Esophagus squamous epithelium (tissue), 5 donors: Measurements from ENCODE around the gene STAG3. TPM values are rescaled to one million over a fixed set of nuclear protein-coding genes. Genes with fewer than 3 reads are reported as not detected.

ENCODE experiments used
- DNase-seq: peaks from one replicate; lab custom pipeline; 2025; lab: John Stamatoyannopoulos, UW
- H3K27ac ChIP-seq, 4 donors: fragments of 200-600 bp; sonication (generic); one replicate each; pipeline ENCODE4 v1.5.1; 2016 to 2019; ENCODE audit warnings: mild to moderate bottlenecking in 1 of 4
- H3K27me3 ChIP-seq, 4 donors: fragments of 200-600 bp; sonication (generic); 1 replicate in 3 of 4; 2 replicates in 1 of 4; pipeline versions ENCODE4 v1.5.1 to v1.6.0; 2017 to 2021; ENCODE audit warnings: antibody characterized with exemption in 1 of 4
- H3K36me3 ChIP-seq, 3 donors: fragments of 200-600 bp; sonication (generic); one replicate each; pipeline ENCODE4 v1.5.1; 2016 to 2019
- H3K4me1 ChIP-seq, 3 donors: fragments of 200-600 bp; sonication (generic); one replicate each; pipeline ENCODE4 v1.5.1; 2017 to 2019
- H3K4me3 ChIP-seq, 4 donors: fragments of 200-600 bp; sonication (generic); 1 replicate in 3 of 4; 2 replicates in 1 of 4; pipeline ENCODE4 v1.5.1; 2016 to 2019; ENCODE audit warnings: mild to moderate bottlenecking in 2 of 4, moderate library complexity in 1 of 4
- H3K9me3 ChIP-seq, 3 donors: fragments of 200-600 bp; sonication (generic); one replicate each; pipeline ENCODE4 v1.5.1; 2016 to 2019
- POLR2A ChIP-seq, 4 donors: fragments of 450-650 bp; IDR thresholded peaks; one replicate each; pipeline ENCODE4 v1.6.1; 2017; ENCODE audit warnings: antibody characterized with exemption in 4 of 4, mild to moderate bottlenecking in 4 of 4, moderate library complexity in 3 of 4
- WGBS, 2 donors: methylation state at CpG; one replicate each; pipeline ENCODE4 v1.1.5; 2018; 5-methylcytosine and 5-hydroxymethylcytosine counted together
- intact Hi-C: fragments of 100-400 bp; cut with DNase I; formaldehyde crosslinking; loops from one replicate; pipeline ENCODE4 v1.15.0; 2022
- total RNA-seq, 4 donors: library from RNA; depleted of rRNA; stranded (reverse); fragments of >200 nt; gene quantifications; one replicate each; pipeline ENCODE4 v1.1.0, GENCODE V29; 2016
- TF ChIP-seq, protein P1 (sequence below), 6 experiments: fragments of 450-650 bp in 4 of 6; fragments of 200-600 bp in 2 of 6; sonication (generic) in 2 of 6; IDR thresholded peaks; one replicate each; pipeline ENCODE4 v1.5.1; 2016 to 2019; ENCODE audit warnings: antibody characterized with exemption in 6 of 6, mild to moderate bottlenecking in 4 of 6, moderate library complexity in 4 of 6
- donor health status: DM: yes; HTN: yes; CAD: no.

Gene STAG3
- total RNA-seq, 4 donors from 2014 or later, result 0.40 to 0.95 TPM; not detected in 2

DNA sequence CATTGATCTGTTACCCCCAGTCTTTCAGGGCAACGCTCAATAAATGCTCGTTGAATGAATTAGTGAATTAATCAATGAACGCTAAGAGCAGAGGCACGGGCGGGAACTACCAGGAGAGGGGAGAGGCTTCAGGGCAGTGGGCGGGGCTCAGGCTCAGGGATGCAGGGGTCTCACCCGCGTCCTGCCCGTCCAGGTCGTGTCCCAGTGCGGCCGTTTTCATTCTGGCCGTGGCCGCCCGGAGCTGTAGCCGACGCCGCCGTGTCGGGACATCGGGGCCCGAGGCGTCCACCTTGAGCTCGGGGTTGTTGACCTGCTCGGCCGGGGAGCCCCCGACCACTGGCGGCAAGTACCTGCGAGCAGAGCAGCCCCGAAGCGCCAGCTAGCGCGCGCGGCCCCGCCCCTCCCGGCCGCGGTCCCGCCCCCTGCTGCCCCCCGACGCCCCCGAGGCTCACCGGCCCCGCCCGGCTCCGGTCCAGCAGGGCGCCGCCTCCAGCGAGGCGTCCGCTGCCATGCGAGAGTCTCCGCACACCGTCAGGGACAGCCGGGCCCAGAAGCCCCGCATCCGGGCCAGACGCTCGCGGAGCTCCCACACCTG is 6.5 kb upstream of the STAG3 start:
- peak overlapping the region; percentile 34 to 72 (median 47) for H3K4me3 ChIP-seq
- intact Hi-C loops, result no loop called here
- peaks cover 25 to 51% (median 27%) of the 10 kb centered on the region in 3 donors for H3K4me1 ChIP-seq
- TF ChIP-seq, protein P1, sequence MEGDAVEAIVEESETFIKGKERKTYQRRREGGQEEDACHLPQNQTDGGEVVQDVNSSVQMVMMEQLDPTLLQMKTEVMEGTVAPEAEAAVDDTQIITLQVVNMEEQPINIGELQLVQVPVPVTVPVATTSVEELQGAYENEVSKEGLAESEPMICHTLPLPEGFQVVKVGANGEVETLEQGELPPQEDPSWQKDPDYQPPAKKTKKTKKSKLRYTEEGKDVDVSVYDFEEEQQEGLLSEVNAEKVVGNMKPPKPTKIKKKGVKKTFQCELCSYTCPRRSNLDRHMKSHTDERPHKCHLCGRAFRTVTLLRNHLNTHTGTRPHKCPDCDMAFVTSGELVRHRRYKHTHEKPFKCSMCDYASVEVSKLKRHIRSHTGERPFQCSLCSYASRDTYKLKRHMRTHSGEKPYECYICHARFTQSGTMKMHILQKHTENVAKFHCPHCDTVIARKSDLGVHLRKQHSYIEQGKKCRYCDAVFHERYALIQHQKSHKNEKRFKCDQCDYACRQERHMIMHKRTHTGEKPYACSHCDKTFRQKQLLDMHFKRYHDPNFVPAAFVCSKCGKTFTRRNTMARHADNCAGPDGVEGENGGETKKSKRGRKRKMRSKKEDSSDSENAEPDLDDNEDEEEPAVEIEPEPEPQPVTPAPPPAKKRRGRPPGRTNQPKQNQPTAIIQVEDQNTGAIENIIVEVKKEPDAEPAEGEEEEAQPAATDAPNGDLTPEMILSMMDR (IDR thresholded peaks at IDR 0.05), result no peak
- no peak for TF ChIP-seq POLR2A (IDR thresholded peaks at IDR 0.05)
- 10 to 71% methylated on average over 1 to 2 of the region's 61 CpGs for WGBS, 2 donors
- peaks cover 0 to 27% (median 0%) of the 10 kb centered on the region in 4 donors for H3K27me3 ChIP-seq
- no peaks in the 10 kb centered on the region for H3K36me3 ChIP-seq
- no peak overlapping the region for H3K27ac ChIP-seq
- no peaks in the 10 kb centered on the region for H3K9me3 ChIP-seq
- DNase-seq, result no peak

DNA sequence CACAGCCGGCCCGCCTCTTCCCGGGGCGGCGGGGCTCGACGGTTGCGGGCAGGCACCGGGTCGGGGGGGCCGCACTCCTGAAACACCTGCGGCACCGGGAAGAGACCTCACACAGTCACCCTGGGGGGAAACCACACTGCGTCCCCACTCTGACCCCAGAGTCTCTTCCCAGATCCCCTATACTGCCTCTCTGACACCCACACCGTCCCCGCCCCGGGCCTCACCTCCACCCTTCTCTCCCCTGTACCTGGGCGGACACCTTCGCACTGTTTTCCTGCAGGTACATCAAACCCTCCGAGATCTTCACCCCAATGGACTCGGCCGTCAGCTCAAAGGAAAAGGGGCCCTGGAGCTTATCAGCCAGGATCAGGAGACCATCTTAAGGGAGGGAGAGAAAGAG is 5.9 kb upstream of the STAG3 start:
- H3K27me3 ChIP-seq, result peaks cover 0 to 27% (median 0%) of the 10 kb centered on the region in 4 donors
- peaks cover 27 to 51% (median 27%) of the 10 kb centered on the region in 3 donors for H3K4me1 ChIP-seq
- no peak for DNase-seq
- H3K36me3 ChIP-seq, result no peaks in the 10 kb centered on the region
- H3K27ac ChIP-seq, result no peak overlapping the region
- H3K4me3 ChIP-seq, result peak overlapping the region; percentile 34 to 72 (median 47)
- intact Hi-C loops, result no loop called here
- WGBS, 2 donors, result 10% methylated on average over 2 of the region's 22 CpGs; no CpG with 5 or more reads in 1 of the 2 donors
- no peaks in the 10 kb centered on the region for H3K9me3 ChIP-seq
- TF ChIP-seq, protein P1 (IDR thresholded peaks at IDR 0.05), result no peak
- no peak for TF ChIP-seq POLR2A (IDR thresholded peaks at IDR 0.05)

DNA sequence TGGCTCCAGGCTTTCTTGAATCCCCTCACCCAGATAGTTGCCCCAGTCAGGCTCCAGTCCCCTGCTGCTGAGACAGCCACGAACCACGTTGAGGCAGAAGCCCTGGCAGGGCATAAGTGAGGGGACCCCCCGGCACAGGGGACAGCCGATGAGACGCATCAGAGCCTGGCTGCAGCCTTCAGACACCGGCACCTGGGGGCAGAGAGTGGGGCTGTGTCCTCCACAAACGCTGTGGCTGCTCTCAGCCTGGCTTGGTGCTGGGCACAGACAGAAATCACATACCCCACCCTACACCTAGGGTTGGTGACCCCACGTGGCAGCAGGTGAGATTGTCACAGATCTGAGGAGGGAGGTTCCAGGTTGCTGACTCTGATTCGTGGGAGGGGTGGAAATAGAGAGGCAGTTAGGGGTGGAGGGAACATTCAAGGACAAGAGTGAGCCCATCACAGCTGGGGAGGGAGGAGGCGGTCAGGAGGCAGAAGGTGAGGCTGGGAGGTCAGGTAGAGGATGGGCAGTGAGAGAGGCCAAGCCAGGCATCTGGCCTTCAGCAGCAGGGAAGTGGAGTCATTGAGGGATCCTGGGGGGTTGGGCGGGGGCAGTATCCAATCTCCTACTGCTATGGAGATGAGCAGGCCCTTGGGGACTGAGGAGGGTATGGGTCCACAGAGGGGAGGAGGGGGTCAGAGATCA is 3.8 kb upstream of the STAG3 start:
- intact Hi-C loops, result no loop called here
- peaks cover 0 to 27% (median 0%) of the 10 kb centered on the region in 4 donors for H3K27me3 ChIP-seq
- H3K4me3 ChIP-seq, result no peak overlapping the region
- TF ChIP-seq, protein P1 (IDR thresholded peaks at IDR 0.05), result no peak
- TF ChIP-seq POLR2A (IDR thresholded peaks at IDR 0.05), result no peak
- whole genome bisulfite sequencing, 2 donors, result 78 to 85% methylated on average over 4 to 5 of the region's 11 CpGs
- peaks cover 14 to 42% (median 23%) of the 10 kb centered on the region in 3 donors for H3K4me1 ChIP-seq
- H3K27ac ChIP-seq, result no peak overlapping the region
- H3K9me3 ChIP-seq, result no peaks in the 10 kb centered on the region
- H3K36me3 ChIP-seq, result no peaks in the 10 kb centered on the region
- no peak for DNase-seq

DNA sequence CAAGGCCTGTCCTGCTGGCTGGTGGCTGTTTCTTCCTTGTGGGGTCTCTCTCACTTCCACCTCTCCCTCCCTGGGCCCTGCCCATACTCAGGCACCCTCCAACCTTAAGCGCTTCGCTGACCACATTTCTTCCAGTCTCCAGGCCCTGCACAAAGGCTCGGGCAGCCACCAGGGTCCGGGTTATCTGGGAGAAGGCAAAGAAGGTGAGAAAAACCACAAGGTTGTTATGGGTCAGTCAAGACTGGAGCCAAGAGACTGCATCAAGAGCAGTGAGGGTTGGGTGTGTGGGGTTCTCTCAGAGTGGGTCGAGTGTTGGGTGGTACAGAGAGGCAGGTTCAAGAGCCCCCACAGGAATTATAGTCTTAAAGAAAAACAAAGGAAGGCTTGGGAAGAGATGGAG is 3.1 kb upstream of the STAG3 start:
- H3K9me3 ChIP-seq, result no peaks in the 10 kb centered on the region
- H3K4me3 ChIP-seq, result no peak overlapping the region
- peaks cover 0 to 27% (median 0%) of the 10 kb centered on the region in 4 donors for H3K27me3 ChIP-seq
- intact Hi-C loops, result no loop called here
- TF ChIP-seq POLR2A (IDR thresholded peaks at IDR 0.05), result no peak
- TF ChIP-seq, protein P1 (IDR thresholded peaks at IDR 0.05), result no peak
- no peaks in the 10 kb centered on the region for H3K36me3 ChIP-seq
- H3K4me1 ChIP-seq, result peaks cover 14 to 38% (median 22%) of the 10 kb centered on the region in 3 donors
- 36 to 93% methylated on average over 1 to 5 of the region's 5 CpGs for WGBS, 2 donors
- DNase-seq, result no peak
- no peak overlapping the region for H3K27ac ChIP-seq

DNA sequence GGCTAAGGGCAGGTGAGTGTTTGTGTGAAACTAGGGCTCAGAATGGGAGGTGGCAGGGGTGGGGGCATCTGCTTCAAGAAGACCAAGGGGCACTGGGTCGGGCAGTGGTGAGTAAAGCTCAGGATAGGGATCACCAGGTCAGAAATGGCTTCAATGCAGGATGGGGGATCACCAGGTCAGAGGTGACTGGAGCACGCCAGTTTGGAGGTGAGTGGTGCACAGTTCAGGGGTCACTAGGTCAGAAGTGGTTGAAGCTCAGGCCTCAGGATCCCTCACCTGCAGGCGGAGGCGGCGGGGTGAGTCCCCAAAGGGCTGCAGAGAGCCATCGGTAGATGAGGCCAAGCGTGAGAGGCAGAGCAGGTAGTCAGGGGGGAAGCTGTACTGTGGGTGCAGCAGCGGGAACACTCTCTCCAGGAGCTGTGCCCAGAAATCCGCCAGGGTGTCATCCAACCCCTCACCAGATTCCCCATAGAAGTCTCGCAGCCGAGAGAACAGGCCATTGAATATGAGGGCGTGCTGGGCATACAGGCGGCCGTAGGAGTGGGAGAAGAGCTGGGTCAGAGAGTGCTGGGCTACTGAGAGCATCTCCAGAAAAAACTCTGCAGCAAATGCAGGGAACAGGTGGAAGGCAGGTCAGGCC is 2.3 kb upstream of the STAG3 start:
- peaks cover 0 to 23% (median 0%) of the 10 kb centered on the region in 4 donors for H3K27me3 ChIP-seq
- no peaks in the 10 kb centered on the region for H3K9me3 ChIP-seq
- TF ChIP-seq POLR2A (IDR thresholded peaks at IDR 0.05), result no peak
- TF ChIP-seq, protein P1 (IDR thresholded peaks at IDR 0.05), result no peak
- no peaks in the 10 kb centered on the region for H3K36me3 ChIP-seq
- H3K4me1 ChIP-seq, result peaks cover 14 to 38% (median 22%) of the 10 kb centered on the region in 3 donors
- 90 to 96% methylated on average over 10 to 14 of the region's 14 CpGs for WGBS, 2 donors
- H3K4me3 ChIP-seq, result no peak overlapping the region
- DNase-seq, result no peak
- no peak overlapping the region for H3K27ac ChIP-seq
- intact Hi-C loops, result no loop called here
